ENCODE results near the gene DPH2.

Gene DPH2

DNA sequence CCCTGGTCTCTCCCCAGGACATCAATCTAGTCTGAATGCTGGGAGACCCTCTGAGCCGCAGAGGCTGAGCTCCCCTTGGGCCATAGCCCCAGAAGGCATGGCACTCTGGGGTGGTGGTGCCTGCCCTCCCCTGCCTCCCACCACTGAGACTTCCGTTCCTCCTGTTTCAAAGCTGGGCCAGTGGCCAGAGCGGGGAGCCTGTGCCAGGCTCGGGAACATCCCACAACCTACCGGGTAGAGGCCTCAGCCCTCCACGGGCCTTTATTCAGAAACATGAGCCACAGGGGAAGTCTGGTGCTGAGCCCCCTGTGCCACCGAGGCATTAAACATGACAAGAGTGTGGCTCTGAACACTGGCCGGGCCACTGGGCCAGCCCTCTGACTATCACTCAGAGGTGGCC lies 29.6 kb downstream of the DPH2 start:
- H3K23ac ChIP-seq (ENCODE audit: low read length): no peak overlapping the region
- H2BK5ac ChIP-seq (ENCODE audit: low read depth, low read length, poor library complexity): no peak overlapping the region
- no peaks in the 10 kb centered on the region for H3K79me2 ChIP-seq (ENCODE audit: control insufficient read depth, insufficient read depth, low read length, poor library complexity)
- no peak overlapping the region for H2BK120ac ChIP-seq (ENCODE audit: insufficient read depth, low read length, poor library complexity)
- no peak overlapping the region for H3K4me3 ChIP-seq (ENCODE audit: low read depth, low read length)
- no CpG with 5 or more reads among the region's 8 CpGs for WGBS (ENCODE audit: extremely low coverage, insufficient coverage, insufficient read length)
- H3K4ac ChIP-seq (ENCODE audit: low read depth, low read length): no peak overlapping the region
- H3K27me3 ChIP-seq (ENCODE audit: insufficient read depth, low read length): no peaks in the 10 kb centered on the region
- H3K27ac ChIP-seq (ENCODE audit: low read depth, low read length): no peak overlapping the region
- no peak overlapping the region for H3K9ac ChIP-seq (ENCODE audit: low read length)
- H4K8ac ChIP-seq (ENCODE audit: low read depth, low read length): no peak overlapping the region
- no peak for DNase-seq
- H2AFZ ChIP-seq (ENCODE audit: insufficient read depth, low read length, poor library complexity): no peak overlapping the region
- H2AK5ac ChIP-seq (ENCODE audit: low read length): no peak overlapping the region
- H3K79me1 ChIP-seq (ENCODE audit: low read length): no peaks in the 10 kb centered on the region
- no peak overlapping the region for H4K12ac ChIP-seq (ENCODE audit: low read depth, low read length)
- H3K9me3 ChIP-seq (ENCODE audit: insufficient read depth, low read depth, low read length): no peaks in the 10 kb centered on the region
- H3K36me3 ChIP-seq (ENCODE audit: control insufficient read depth in 1 of 2, insufficient read depth in 2 of 2, low read length in 2 of 2): no peaks in the 10 kb centered on the region
- no peaks in the 10 kb centered on the region for H3K4me1 ChIP-seq (ENCODE audit: control insufficient read depth in 1 of 2, insufficient read depth in 2 of 2, low read length in 2 of 2)
- no peak overlapping the region for H4K91ac ChIP-seq (ENCODE audit: low read depth, low read length)
- no peak overlapping the region for H3K18ac ChIP-seq (ENCODE audit: low read length)
- H2BK12ac ChIP-seq (ENCODE audit: low read length): no peak overlapping the region
- no peak overlapping the region for H3K4me2 ChIP-seq (ENCODE audit: low read length)
- no peak overlapping the region for H3K14ac ChIP-seq (ENCODE audit: low read length)

DNA sequence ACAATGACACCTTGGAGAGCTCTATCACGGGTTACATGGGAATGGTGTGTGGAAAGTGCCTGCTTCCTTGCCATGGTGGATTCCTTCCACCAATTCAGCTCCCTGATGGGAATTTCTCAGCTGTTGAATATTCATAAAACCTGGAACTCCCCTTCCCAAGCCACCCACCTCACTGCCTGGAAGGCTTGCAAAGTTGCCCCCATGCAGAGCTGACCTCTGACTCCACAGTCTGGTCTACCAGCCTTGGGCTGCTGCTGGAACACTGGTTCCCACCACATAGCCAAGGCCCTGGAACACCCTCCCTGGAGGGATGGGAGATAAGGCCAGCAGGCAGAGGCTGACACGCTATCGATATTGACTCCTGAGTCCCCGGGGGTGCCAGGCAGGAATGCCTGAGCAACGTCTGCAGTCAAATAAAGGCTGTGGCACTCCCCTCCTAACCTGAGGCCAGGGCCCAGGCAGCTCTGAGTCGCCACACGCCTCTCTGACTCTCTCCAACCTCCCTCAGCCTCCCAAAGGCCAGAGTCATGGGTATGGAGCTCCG lies 30.4 kb downstream of the DPH2 start:
- Histone ChIP-seq H4K91ac (ENCODE audit: low read depth, low read length) (no peak overlapping the region), H3K4me2 (ENCODE audit: low read length) (no peak overlapping the region), H2BK120ac (ENCODE audit: insufficient read depth, low read length, poor library complexity) (no peak overlapping the region), H2BK5ac (ENCODE audit: low read depth, low read length, poor library complexity) (no peak overlapping the region), H3K9me3 (ENCODE audit: insufficient read depth, low read depth, low read length) (no peaks in the 10 kb centered on the region), H3K36me3 (ENCODE audit: control insufficient read depth in 1 of 2, insufficient read depth in 2 of 2, low read length in 2 of 2) (no peaks in the 10 kb centered on the region), H3K4me3 (ENCODE audit: low read depth, low read length) (no peak overlapping the region), H2AFZ (ENCODE audit: insufficient read depth, low read length, poor library complexity) (no peak overlapping the region), H3K79me1 (ENCODE audit: low read length) (no peaks in the 10 kb centered on the region), H3K4ac (ENCODE audit: low read depth, low read length) (no peak overlapping the region), H2BK12ac (ENCODE audit: low read length) (no peak overlapping the region), H3K23ac (ENCODE audit: low read length) (no peak overlapping the region), H3K18ac (ENCODE audit: low read length) (no peak overlapping the region), H3K4me1 (ENCODE audit: control insufficient read depth in 1 of 2, insufficient read depth in 2 of 2, low read length in 2 of 2) (no peaks in the 10 kb centered on the region), H3K9ac (ENCODE audit: low read length) (no peak overlapping the region), H3K27me3 (ENCODE audit: insufficient read depth, low read length) (no peaks in the 10 kb centered on the region), H2AK5ac (ENCODE audit: low read length) (no peak overlapping the region), H4K8ac (ENCODE audit: low read depth, low read length) (no peak overlapping the region), H3K14ac (ENCODE audit: low read length) (no peak overlapping the region), H3K27ac (ENCODE audit: low read depth, low read length) (no peak overlapping the region), H3K79me2 (ENCODE audit: control insufficient read depth, insufficient read depth, low read length, poor library complexity) (no peaks in the 10 kb centered on the region), H4K12ac (ENCODE audit: low read depth, low read length) (no peak overlapping the region)
- no CpG with 5 or more reads among the region's 8 CpGs for WGBS (ENCODE audit: extremely low coverage, insufficient coverage, insufficient read length)
- no peak for DNase-seq

- no peak overlapping the region for H3K27ac ChIP-seq (ENCODE audit: low read depth, low read length)
Measured at GRCh38 chr1:44002165-44002564, 32.4 kb downstream of the DPH2 start.

GRCh38 chr1:44002606-44003157 lies 32.9 kb downstream of the DPH2 start:
- Histone ChIP-seq H3K9ac (ENCODE audit: low read length) (no peak overlapping the region), H2AK5ac (ENCODE audit: low read length) (no peak overlapping the region), H3K27me3 (ENCODE audit: insufficient read depth, low read length) (no peaks in the 10 kb centered on the region), H3K9me3 (ENCODE audit: insufficient read depth, low read depth, low read length) (no peaks in the 10 kb centered on the region), H3K4me2 (ENCODE audit: low read length) (no peak overlapping the region), H3K18ac (ENCODE audit: low read length) (no peak overlapping the region), H3K4ac (ENCODE audit: low read depth, low read length) (no peak overlapping the region), H4K91ac (ENCODE audit: low read depth, low read length) (no peak overlapping the region), H4K8ac (ENCODE audit: low read depth, low read length) (no peak overlapping the region), H2AFZ (ENCODE audit: insufficient read depth, low read length, poor library complexity) (no peak overlapping the region), H2BK5ac (ENCODE audit: low read depth, low read length, poor library complexity) (no peak overlapping the region), H4K12ac (ENCODE audit: low read depth, low read length) (no peak overlapping the region), H3K36me3 (ENCODE audit: control insufficient read depth in 1 of 2, insufficient read depth in 2 of 2, low read length in 2 of 2) (no peaks in the 10 kb centered on the region), H2BK120ac (ENCODE audit: insufficient read depth, low read length, poor library complexity) (no peak overlapping the region), H3K27ac (ENCODE audit: low read depth, low read length) (no peak overlapping the region), H3K14ac (ENCODE audit: low read length) (no peak overlapping the region), H3K4me1 (ENCODE audit: control insufficient read depth in 1 of 2, insufficient read depth in 2 of 2, low read length in 2 of 2) (no peaks in the 10 kb centered on the region), H3K4me3 (ENCODE audit: low read depth, low read length) (no peak overlapping the region), H3K79me2 (ENCODE audit: control insufficient read depth, insufficient read depth, low read length, poor library complexity) (no peaks in the 10 kb centered on the region), H3K79me1 (ENCODE audit: low read length) (no peaks in the 10 kb centered on the region), H3K23ac (ENCODE audit: low read length) (no peak overlapping the region), H2BK12ac (ENCODE audit: low read length) (no peak overlapping the region)
- no peak for DNase-seq
- WGBS (ENCODE audit: extremely low coverage, insufficient coverage, insufficient read length): no CpG with 5 or more reads among the region's 14 CpGs

More at GRCh38 chr1:44002165-44002564, 32.4 kb downstream of the DPH2 start:
- H2BK120ac ChIP-seq (ENCODE audit: insufficient read depth, low read length, poor library complexity): no peak overlapping the region
- no peaks in the 10 kb centered on the region for H3K79me1 ChIP-seq (ENCODE audit: low read length)
- no peak overlapping the region for H3K23ac ChIP-seq (ENCODE audit: low read length)
- H4K91ac ChIP-seq (ENCODE audit: low read depth, low read length): no peak overlapping the region
- no CpG with 5 or more reads among the region's 8 CpGs for WGBS (ENCODE audit: extremely low coverage, insufficient coverage, insufficient read length)
- H3K4me1 ChIP-seq (ENCODE audit: control insufficient read depth in 1 of 2, insufficient read depth in 2 of 2, low read length in 2 of 2): no peaks in the 10 kb centered on the region
- H3K9ac ChIP-seq (ENCODE audit: low read length): no peak overlapping the region
- no peaks in the 10 kb centered on the region for H3K36me3 ChIP-seq (ENCODE audit: control insufficient read depth in 1 of 2, insufficient read depth in 2 of 2, low read length in 2 of 2)
- no peak overlapping the region for H2BK5ac ChIP-seq (ENCODE audit: low read depth, low read length, poor library complexity)
- H4K12ac ChIP-seq (ENCODE audit: low read depth, low read length): no peak overlapping the region
- no peak overlapping the region for H3K4me2 ChIP-seq (ENCODE audit: low read length)
- no peaks in the 10 kb centered on the region for H3K9me3 ChIP-seq (ENCODE audit: insufficient read depth, low read depth, low read length)
- H3K18ac ChIP-seq (ENCODE audit: low read length): no peak overlapping the region
- H2AK5ac ChIP-seq (ENCODE audit: low read length): no peak overlapping the region
- no peak for DNase-seq
- H2AFZ ChIP-seq (ENCODE audit: insufficient read depth, low read length, poor library complexity): no peak overlapping the region
- H2BK12ac ChIP-seq (ENCODE audit: low read length): no peak overlapping the region
- H3K27me3 ChIP-seq (ENCODE audit: insufficient read depth, low read length): no peaks in the 10 kb centered on the region
- H3K4me3 ChIP-seq (ENCODE audit: low read depth, low read length): no peak overlapping the region
- H4K8ac ChIP-seq (ENCODE audit: low read depth, low read length): no peak overlapping the region
- no peak overlapping the region for H3K14ac ChIP-seq (ENCODE audit: low read length)
- no peak overlapping the region for H3K4ac ChIP-seq (ENCODE audit: low read depth, low read length)
- no peaks in the 10 kb centered on the region for H3K79me2 ChIP-seq (ENCODE audit: control insufficient read depth, insufficient read depth, low read length, poor library complexity)

Measured in trophoblast cell (in vitro differentiated cells and primary cell).